ENCODE data around the gene BRIP1.

GRCh38 chr17:61808442-61808841 is 54.9 kb downstream of the BRIP1 start:
- TF ChIP-seq GATA3 (IDR thresholded peaks at IDR 0.05; ENCODE audit: low read depth, low read length): no peak
- no peak for TF ChIP-seq GATA2 (IDR thresholded peaks at IDR 0.05; ENCODE audit: low read depth, low read length)
